OCI-LY3 (cell line): ENCODE measurements around the gene GON4L.

ENCODE experiments used
- H2AFZ ChIP-seq: fragments of 200-600, 300-600 bp; shearing (Covaris generic); 2 replicates; pipeline ENCODE4 v1.6.0; 2014; ENCODE audit warnings: antibody characterized with exemption, low read depth, low read length
- H3K27ac ChIP-seq: fragments of 200-600, 300-600 bp; sonication (generic); 2 replicates; pipeline ENCODE4 v1.5.1; 2014; ENCODE audit warnings: mild to moderate bottlenecking, low read length, moderate library complexity, mixed read lengths
- H3K27me3 ChIP-seq: fragments of 200-600, 300-600 bp; sonication (generic); 2 replicates; pipeline ENCODE4 v1.6.1; 2014; ENCODE audit warnings: low read depth, low read length, mixed read lengths
- H3K36me3 ChIP-seq: fragments of 200-600, 300-600 bp; sonication (generic); replicated peaks from 2 replicates; pipeline ENCODE3; 2014; ENCODE audit warnings: low read depth, low read length, mixed read lengths
- H3K4me1 ChIP-seq: fragments of 300-600, 200-600 bp; sonication (generic); 2 replicates; pipeline ENCODE4 v1.6.1; 2014; ENCODE audit warnings: low read length, mixed read lengths
- H3K4me2 ChIP-seq: fragments of 200-600, 300-600 bp; sonication (generic); 2 replicates; pipeline ENCODE4 v1.6.1; 2014; ENCODE audit warnings: low read length, mixed read lengths
- H3K4me3 ChIP-seq: fragments of 300-600, 200-600 bp; sonication (generic); 2 replicates; pipeline ENCODE4 v1.5.1; 2014; ENCODE audit warnings: antibody characterized with exemption, mild to moderate bottlenecking, low read length, moderate library complexity
- H3K79me2 ChIP-seq: fragments of 300-600, 200-600 bp; shearing (Covaris generic); 2 replicates; pipeline ENCODE4 v1.6.1; 2014; ENCODE audit warnings: mild to moderate bottlenecking, low read length, mixed read lengths
- H3K9ac ChIP-seq: fragments of 300-600, 200-600 bp; shearing (Covaris generic); 2 replicates; pipeline ENCODE4 v1.6.0; 2014; ENCODE audit warnings: mild to moderate bottlenecking, low read length, moderate library complexity
- H3K9me3 ChIP-seq: fragments of 200-600, 300-600 bp; shearing (Covaris generic); 2 replicates; pipeline ENCODE4 v1.6.1; 2014; ENCODE audit warnings: low read length, mixed read lengths; ENCODE audit not compliant: insufficient read depth
- H4K20me1 ChIP-seq: fragments of 200-600, 300-600 bp; sonication (generic); 2 replicates; pipeline ENCODE4 v1.6.1; 2016; ENCODE audit warnings: low read length, mixed read lengths; ENCODE audit not compliant: insufficient read depth
- EZH2phosphoT487 ChIP-seq: fragments of 200-600 bp; shearing (Covaris generic); IDR thresholded peaks from 2 replicates; pipeline ENCODE4 v1.6.1; 2018; ENCODE audit warnings: antibody characterized with exemption, mixed run types, low read depth
- TF ChIP-seq, protein P1 (sequence below): fragments of 200-600, 300-600 bp; sonication (generic); IDR thresholded peaks from 2 replicates; pipeline ENCODE4 v1.5.1; 2014; ENCODE audit warnings: antibody characterized with exemption, low read length, low read depth

Gene GON4L

DNA sequence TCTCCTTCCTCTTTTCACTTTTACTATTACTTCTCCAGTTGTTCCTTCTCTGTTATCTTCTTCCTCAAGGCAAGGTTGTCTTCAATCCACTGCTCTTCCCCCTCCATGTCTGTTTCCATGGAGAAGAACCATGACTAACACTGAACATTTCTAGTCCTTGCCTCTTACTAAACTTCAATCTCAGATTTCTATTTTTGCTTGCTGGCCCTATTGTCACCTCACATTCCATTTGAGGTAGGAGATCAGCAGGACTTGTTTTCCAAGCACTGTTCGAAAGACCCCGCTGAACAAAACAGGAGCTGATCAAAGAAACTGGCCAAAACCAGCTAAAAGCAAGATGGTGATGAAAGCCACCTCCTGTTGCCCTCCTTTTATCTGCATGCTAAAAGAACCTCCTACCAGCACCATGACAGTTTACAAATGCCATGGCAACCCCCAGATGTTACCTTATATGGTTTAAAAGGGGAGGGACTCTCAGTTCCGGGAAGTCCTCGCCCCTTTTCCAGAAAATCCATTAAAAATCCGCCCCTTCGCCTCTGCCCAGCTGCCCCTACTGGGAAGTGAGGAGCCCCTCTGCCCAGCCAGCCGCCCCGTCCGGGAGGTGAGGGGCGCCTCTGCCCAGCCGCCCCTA lies 22.6 kb downstream of the GON4L start:
- Histone ChIP-seq H3K9me3 (no peaks in the 10 kb centered on the region), H3K36me3 (peaks cover 30% of the 10 kb centered on the region), H3K79me2 (peaks cover 16% of the 10 kb centered on the region), H3K4me1 (peaks cover 22% of the 10 kb centered on the region), H3K9ac (peak overlapping the region; percentile 30; the same call in 1 of the 2 replicates), H3K27me3 (no peaks in the 10 kb centered on the region), H3K4me3 (peak overlapping the region; percentile 32; the same call in 1 of the 2 replicates), H3K27ac (peak overlapping the region; percentile 68), H2AFZ (no peak overlapping the region), H4K20me1 (no peaks in the 10 kb centered on the region), H3K4me2 (peak overlapping the region; percentile 42)
- no peak for TF ChIP-seq EZH2phosphoT487
- TF ChIP-seq, protein P1, sequence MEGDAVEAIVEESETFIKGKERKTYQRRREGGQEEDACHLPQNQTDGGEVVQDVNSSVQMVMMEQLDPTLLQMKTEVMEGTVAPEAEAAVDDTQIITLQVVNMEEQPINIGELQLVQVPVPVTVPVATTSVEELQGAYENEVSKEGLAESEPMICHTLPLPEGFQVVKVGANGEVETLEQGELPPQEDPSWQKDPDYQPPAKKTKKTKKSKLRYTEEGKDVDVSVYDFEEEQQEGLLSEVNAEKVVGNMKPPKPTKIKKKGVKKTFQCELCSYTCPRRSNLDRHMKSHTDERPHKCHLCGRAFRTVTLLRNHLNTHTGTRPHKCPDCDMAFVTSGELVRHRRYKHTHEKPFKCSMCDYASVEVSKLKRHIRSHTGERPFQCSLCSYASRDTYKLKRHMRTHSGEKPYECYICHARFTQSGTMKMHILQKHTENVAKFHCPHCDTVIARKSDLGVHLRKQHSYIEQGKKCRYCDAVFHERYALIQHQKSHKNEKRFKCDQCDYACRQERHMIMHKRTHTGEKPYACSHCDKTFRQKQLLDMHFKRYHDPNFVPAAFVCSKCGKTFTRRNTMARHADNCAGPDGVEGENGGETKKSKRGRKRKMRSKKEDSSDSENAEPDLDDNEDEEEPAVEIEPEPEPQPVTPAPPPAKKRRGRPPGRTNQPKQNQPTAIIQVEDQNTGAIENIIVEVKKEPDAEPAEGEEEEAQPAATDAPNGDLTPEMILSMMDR = no peak

DNA sequence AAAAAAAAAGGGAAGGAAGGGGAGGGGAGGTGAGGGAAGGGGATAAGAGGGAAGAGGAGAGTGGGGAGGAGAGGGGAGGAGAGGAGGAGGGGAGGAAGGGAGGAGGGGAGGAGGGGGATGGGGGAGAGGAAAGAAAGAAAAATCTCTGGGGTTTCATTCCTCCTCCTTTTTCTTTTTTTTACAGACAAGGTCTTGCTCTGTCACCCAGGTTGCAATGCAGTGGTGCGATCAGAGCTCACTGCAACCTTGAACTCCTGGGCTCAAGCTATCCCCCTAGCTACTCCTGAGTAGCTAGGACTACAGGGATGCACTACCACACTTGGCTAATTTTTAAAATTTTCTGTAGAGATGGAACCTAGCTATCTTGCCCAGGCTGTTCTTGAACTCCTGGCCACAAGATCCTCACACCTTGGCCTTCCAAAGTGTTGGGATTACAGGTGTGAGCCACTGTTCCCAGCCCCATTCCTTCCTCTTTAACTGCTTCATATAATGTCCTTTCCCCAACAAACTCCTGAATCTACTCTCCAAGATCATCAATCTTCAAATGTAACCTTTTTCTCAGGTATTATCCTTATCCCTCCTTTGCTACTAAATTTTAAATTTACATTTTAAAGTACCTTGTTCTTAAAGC lies 23.2 kb downstream of the GON4L start:
- H4K20me1 ChIP-seq = no peaks in the 10 kb centered on the region
- H3K27me3 ChIP-seq = no peaks in the 10 kb centered on the region
- H3K79me2 ChIP-seq = peaks cover 16% of the 10 kb centered on the region
- peak overlapping the region; percentile 32; the same call in 1 of the 2 replicates for H3K4me3 ChIP-seq
- no peaks in the 10 kb centered on the region for H3K9me3 ChIP-seq
- peak overlapping the region; percentile 30; the same call in 1 of the 2 replicates for H3K9ac ChIP-seq
- TF ChIP-seq EZH2phosphoT487 = no peak
- TF ChIP-seq, protein P1 = no peak
- peak overlapping the region; percentile 68 for H3K27ac ChIP-seq
- H3K36me3 ChIP-seq = peaks cover 30% of the 10 kb centered on the region
- no peak overlapping the region for H2AFZ ChIP-seq
- H3K4me2 ChIP-seq = peak overlapping the region; percentile 42
- peaks cover 22% of the 10 kb centered on the region for H3K4me1 ChIP-seq

DNA sequence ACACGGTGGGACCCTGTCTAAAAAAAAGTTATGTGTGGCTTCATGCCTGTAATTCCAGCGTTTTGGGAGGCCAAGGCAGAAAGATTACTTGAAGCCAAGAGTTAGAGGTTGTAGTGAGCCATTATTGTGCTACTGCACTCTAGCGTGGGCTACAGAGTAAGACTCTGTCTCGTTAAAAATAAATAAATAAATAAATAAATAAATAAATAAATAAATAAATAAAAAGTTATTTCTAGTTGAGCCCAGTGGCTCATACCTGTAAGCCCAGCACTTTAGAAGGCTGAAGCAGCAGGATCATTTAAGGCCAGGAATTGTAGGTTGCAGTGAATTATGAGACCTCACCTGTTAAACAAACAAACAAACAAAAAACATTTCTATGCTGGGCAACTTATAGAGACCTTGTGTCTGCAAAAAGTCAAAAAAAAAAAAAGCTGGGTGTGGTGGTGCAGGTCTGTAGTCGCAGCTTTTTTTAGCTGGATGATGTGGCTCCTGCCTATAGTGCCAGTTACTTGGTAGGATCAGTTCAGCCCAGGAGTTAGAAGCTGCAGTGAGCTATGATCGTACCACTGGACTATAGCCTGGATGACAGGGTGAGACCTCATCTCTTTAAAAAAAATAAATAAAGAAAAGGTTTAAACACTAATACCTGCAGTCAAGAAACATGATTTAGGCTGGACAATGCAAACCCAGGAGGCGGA lies 25.6 kb downstream of the GON4L start:
- Histone ChIP-seq H3K27ac (no peak overlapping the region), H3K4me2 (no peak overlapping the region), H3K4me3 (no peak overlapping the region), H3K9me3 (no peaks in the 10 kb centered on the region), H2AFZ (no peak overlapping the region), H3K36me3 (peaks cover 26% of the 10 kb centered on the region), H3K4me1 (peaks cover 22% of the 10 kb centered on the region), H3K27me3 (no peaks in the 10 kb centered on the region), H3K79me2 (peaks cover 10% of the 10 kb centered on the region), H3K9ac (no peak overlapping the region), H4K20me1 (no peaks in the 10 kb centered on the region)
- no peak for TF ChIP-seq EZH2phosphoT487
- TF ChIP-seq, protein P1 = no peak

DNA sequence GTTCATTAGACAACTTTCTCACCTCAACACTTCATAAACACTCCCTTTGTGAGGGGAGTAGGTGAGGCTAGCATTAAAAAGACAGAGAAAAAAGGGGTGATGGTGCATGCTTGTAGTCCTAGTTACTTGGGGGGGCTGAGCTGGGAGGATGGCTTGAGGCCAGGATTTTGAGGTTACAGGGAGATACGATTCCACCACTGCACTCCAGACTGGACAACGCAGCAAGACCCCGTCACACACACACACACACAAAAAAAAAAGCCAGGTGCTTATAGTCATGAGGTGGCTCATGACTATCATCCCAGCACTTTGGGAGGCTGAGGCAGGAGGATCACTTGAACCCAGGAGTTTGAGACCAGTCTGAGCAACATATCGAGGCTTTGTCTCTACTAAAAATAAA lies 29.6 kb downstream of the GON4L start:
- peaks cover 14% of the 10 kb centered on the region for H3K36me3 ChIP-seq
- H4K20me1 ChIP-seq = no peaks in the 10 kb centered on the region
- H3K27me3 ChIP-seq = no peaks in the 10 kb centered on the region
- no peak overlapping the region for H3K4me2 ChIP-seq
- no peak overlapping the region for H3K27ac ChIP-seq
- peaks cover 3% of the 10 kb centered on the region; the same call in 1 of the 2 replicates for H3K79me2 ChIP-seq
- no peaks in the 10 kb centered on the region for H3K9me3 ChIP-seq
- no peak overlapping the region for H3K4me3 ChIP-seq
- H3K4me1 ChIP-seq = 0 out of 2 replicates have a peak, but pooled peaks cover under 1% of the 10 kb centered on the region
- TF ChIP-seq, protein P1 = no peak
- TF ChIP-seq EZH2phosphoT487 = no peak
- no peak overlapping the region for H2AFZ ChIP-seq
- no peak overlapping the region for H3K9ac ChIP-seq
